HepG2 (cell line): ENCODE results near the gene ALDH4A1. TPM values are rescaled to one million over a fixed set of nuclear protein-coding genes. Genes with fewer than 3 reads are reported as not detected.
"Not testable (repeated sequence)": the region's sequence is repeated elsewhere in the genome, so short reads cannot be mapped to it uniquely, and the experiment has no call there.

Experiments
- ATAC-seq: fragments of 200-7000 bp; cut with Tn5 transposase; 3 replicates; pipeline ENCODE4 v1.9.1; 2020; ENCODE audit warnings: mild to moderate bottlenecking, moderate library complexity
- BruUV-seq: library from RNA; stranded (reverse); fragments of 400-500 nt; replicated peaks from 2 replicates; lab custom pipeline; 2021; lab: Mats Ljungman, UMichigan
- CTCF ChIA-PET: fragments of 300-600 bp; formaldehyde crosslinking; extraction: SDS; loops from one replicate; lab custom pipeline; 2021; ENCODE audit warnings: low total read pairs, inconsistent platforms, low intra/inter-chr PET ratio; lab: Yijun Ruan, JAX
- POLR2A ChIA-PET: fragments of 350-600 bp; sonication (Branson Sonifier 250); formaldehyde crosslinking; loops from one replicate; lab custom pipeline; 2020; ENCODE audit warnings: antibody characterized with exemption, inconsistent platforms; lab: Yijun Ruan, JAX
- DNase-seq: peaks from one replicate; pipeline ENCODE4 v3.0.0-alpha.2; 2015; ENCODE audit warnings: low spot score
- FAIRE-seq: peaks from 3 replicates; lab custom pipeline; 2011; peaks lifted over from hg19 to GRCh38; lab: Jason Lieb, UNC
- H2AFZ ChIP-seq: one replicate; pipeline ENCODE4 v1.6.1; 2011; ENCODE audit warnings: low read length, inconsistent platforms
- H3K27ac ChIP-seq: fragments of 300-600 bp; 3 replicates; pipeline ENCODE4 v1.8.0; 2011; ENCODE audit warnings: mixed run types, mild to moderate bottlenecking, mixed read lengths, low read length, inconsistent platforms; ENCODE audit not compliant: insufficient read depth; ENCODE audit errors: extremely low read length
- H3K27me3 ChIP-seq, 2 experiments: fragments of 200-600 bp in 1 of 2; 2 replicates in 1 of 2; 3 replicates in 1 of 2; pipeline versions ENCODE4 v1.6.0 to v1.8.0; 2011; ENCODE audit warnings: low read length in 2 of 2, mild to moderate bottlenecking in 2 of 2, moderate library complexity in 2 of 2, inconsistent platforms in 1 of 2; ENCODE audit not compliant: insufficient read depth in 2 of 2, control insufficient read depth in 1 of 2
- H3K36me3 ChIP-seq, 2 experiments: fragments of 200-600 bp in 1 of 2; replicated peaks in 1 of 2; 2 replicates in 1 of 2; 3 replicates in 1 of 2; pipeline versions ENCODE4 v1.5.1 to v1.8.0; 2011; ENCODE audit warnings: low read length in 2 of 2, inconsistent platforms in 1 of 2; ENCODE audit not compliant: insufficient read depth in 2 of 2, control insufficient read depth in 1 of 2
- H3K4me1 ChIP-seq: 2 replicates; pipeline ENCODE4 v1.5.1; 2012; ENCODE audit warnings: low read length, inconsistent platforms; ENCODE audit not compliant: insufficient read depth
- H3K4me2 ChIP-seq: 2 replicates; pipeline ENCODE4 v1.6.0; 2011; ENCODE audit warnings: low read depth, low read length, inconsistent platforms
- H3K4me3 ChIP-seq, 3 experiments: fragments of 200-600 bp in 1 of 3; sonication (generic), shearing (Covaris generic) in 1 of 3; replicated peaks in 1 of 3; 2 replicates each; pipeline ENCODE4 v1.5.1; 2011 to 2016; ENCODE audit warnings: low read length in 3 of 3, inconsistent platforms in 2 of 3, low read depth in 2 of 3, mild to moderate bottlenecking in 2 of 3, control low read depth in 1 of 3, mixed read lengths in 1 of 3; ENCODE audit not compliant: insufficient read depth in 1 of 3
- H3K79me2 ChIP-seq: one replicate; pipeline ENCODE4 v1.6.1; 2011; ENCODE audit warnings: low read length, inconsistent platforms; ENCODE audit not compliant: insufficient read depth
- H3K9ac ChIP-seq: 2 replicates; pipeline ENCODE4 v1.6.0; 2011; ENCODE audit warnings: mild to moderate bottlenecking, low read depth, low read length, inconsistent platforms; ENCODE audit not compliant: insufficient read depth
- H3K9me3 ChIP-seq: 2 replicates; pipeline ENCODE4 v1.5.1; 2012; ENCODE audit warnings: mild to moderate bottlenecking, low read length
- H4K20me1 ChIP-seq: 2 replicates; pipeline ENCODE4 v1.6.0; 2011; ENCODE audit warnings: inconsistent platforms, mild to moderate bottlenecking, low read length, moderate library complexity; ENCODE audit not compliant: insufficient read depth
- ATM ChIP-seq: fragments of 450-650 bp; IDR thresholded peaks from 2 replicates; pipeline ENCODE4 v1.7.1; 2017; ENCODE audit warnings: mild to moderate bottlenecking, borderline replicate concordance
- ZNF543 ChIP-seq: sonication (generic); formaldehyde crosslinking; IDR thresholded peaks from 2 replicates; pipeline ENCODE4 v1.4.0; 2020; ENCODE audit warnings: mild to moderate bottlenecking, missing genetic modification reagents
- WGBS: methylation state at CpG from one replicate; pipeline ENCODE4 v1.1.6; 2017; ENCODE audit warnings: low lambda C conversion rate; 5-methylcytosine and 5-hydroxymethylcytosine counted together
- in situ Hi-C: cut with HindIII; loops from 2 replicates; pipeline ENCODE4 v1.10.0; 2017; ENCODE audit warnings: low pct_unique_long_range_greater_than_20kb; ENCODE audit not compliant: extremely low pct_ligation_motif_present
- intact Hi-C: fragments of 100-400 bp; cut with micrococcal nuclease; formaldehyde crosslinking; loops from one replicate; pipeline ENCODE4 v1.10.0; 2022; ENCODE audit not compliant: unreplicated experiment
- polyA plus RNA-seq, 8 experiments: library from polyadenylated mRNA; depleted of rRNA in 3 of 8; stranded (reverse) in 7 of 8; unstranded in 1 of 8; fragments of >200 nt; fragmentation: Illumina TruSeq in 4 of 8; extraction: Trizol in 4 of 8; gene quantifications; 2 replicates each; pipeline versions ENCODE4 v1.2.1 to v1.2.3, GENCODE V29; 2011 to 2016; ENCODE audit warnings: low read depth in 4 of 8, missing spikeins in 1 of 8, mixed read lengths in 1 of 8; ENCODE audit not compliant: insufficient read depth in 1 of 8
- total RNA-seq, 5 experiments: library from RNA; depleted of rRNA; stranded (reverse); fragments of >200 nt; fragmentation: Illumina TruSeq; extraction: Trizol; gene quantifications; 2 replicates each; pipeline ENCODE4 v1.2.3, GENCODE V29; 2016; ENCODE audit warnings: low read depth in 1 of 5

ALDH4A1 gene
- total and polyA plus RNA-seq, 2 of the 13 experiments (the other 11 are each of a cell fraction or from before 2014, with no cell fraction given): 76.4 to 240 TPM

- CTCF ChIA-PET, POLR2A ChIA-PET, H3K27ac ChIP-seq, H3K9me3 ChIP-seq, H3K4me1 ChIP-seq, DNase-seq, BruUV-seq, ATAC-seq, H3K9ac ChIP-seq, H3K4me3 ChIP-seq, H2AFZ ChIP-seq, FAIRE-seq, H3K36me3 ChIP-seq, intact Hi-C loops, H4K20me1 ChIP-seq, H3K79me2 ChIP-seq, H3K4me2 ChIP-seq, in situ Hi-C loops: not testable (repeated sequence)
- 0% methylated on average over 1 of the region's 1 CpG for WGBS
- H3K27me3 ChIP-seq: peaks cover 0 to 43% of the 10 kb centered on the region in 2 experiments; a peak in 3 of 5 replicates
These were observed 70.0 kb downstream of the ALDH4A1 start for GRCh38 chr1:18832319-18832718.

GRCh38 chr1:18831656-18832055 is 70.7 kb downstream of the ALDH4A1 start:
- no peak for FAIRE-seq
- no peak for ATAC-seq
- WGBS: 0% methylated on average over 2 of the region's 2 CpGs
- in situ Hi-C loops: no loop called here
- intact Hi-C loops: no loop called here
- Histone ChIP-seq H3K9me3 (no peaks in the 10 kb centered on the region), H4K20me1 (no peaks in the 10 kb centered on the region), H3K36me3 (no peaks in the 10 kb centered on the region), H3K27me3 (peaks cover 0 to 38% of the 10 kb centered on the region in 2 experiments; a peak in 3 of 5 replicates), H3K4me1 (no peaks in the 10 kb centered on the region), H2AFZ (no peak overlapping the region), H3K9ac (no peak overlapping the region), H3K27ac (no peak overlapping the region), H3K79me2 (no peaks in the 10 kb centered on the region), H3K4me2 (no peak overlapping the region), H3K4me3 (no peak overlapping the region)
- CTCF ChIA-PET: no interaction called here
- DNase-seq: no peak
- TF ChIP-seq ZNF543 (no peak), ATM (no peak)
- POLR2A ChIA-PET: no interaction called here
- BruUV-seq: no TSS peak
